Epithelial cell of esophagus (primary cell): Measurements from ENCODE around the gene ATP5F1E.

Experiments used
- DNase-seq: peaks from one replicate; pipeline ENCODE4 v3.0.0; 2010; ENCODE audit warnings: low read depth
- H3K4me3 ChIP-seq: 2 replicates; pipeline ENCODE4 v1.5.1; 2011; ENCODE audit warnings: mild to moderate bottlenecking, low read length, control low read depth
- TF ChIP-seq, protein P1 (sequence below): IDR thresholded peaks from 2 replicates; pipeline ENCODE4 v1.5.1; 2011; ENCODE audit warnings: low read depth, mild to moderate bottlenecking, low read length, control low read depth, inconsistent platforms; ENCODE audit not compliant: insufficient read depth; ENCODE audit errors: missing control alignments

ATP5F1E gene

DNA sequence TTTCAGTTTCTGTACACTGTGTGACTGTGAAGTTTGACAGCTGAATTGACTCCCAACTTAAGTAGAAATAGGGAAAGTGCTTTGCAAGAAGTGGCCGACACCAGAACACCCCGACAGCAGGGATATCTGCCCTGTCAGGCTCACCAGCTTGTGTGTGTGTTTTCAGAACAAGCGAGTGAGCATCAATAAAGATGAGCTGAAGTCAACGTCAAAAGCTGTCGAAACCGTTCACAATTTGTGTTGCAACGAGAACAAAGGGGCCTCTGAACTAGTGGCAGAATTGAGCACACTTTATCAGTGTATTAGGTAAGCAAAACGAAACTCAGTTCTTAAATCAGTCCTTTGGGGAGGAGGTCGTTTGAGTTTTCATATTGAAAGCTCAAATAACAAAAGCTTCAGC is 40.4 kb downstream of the ATP5F1E start:
- TF ChIP-seq, protein P1, sequence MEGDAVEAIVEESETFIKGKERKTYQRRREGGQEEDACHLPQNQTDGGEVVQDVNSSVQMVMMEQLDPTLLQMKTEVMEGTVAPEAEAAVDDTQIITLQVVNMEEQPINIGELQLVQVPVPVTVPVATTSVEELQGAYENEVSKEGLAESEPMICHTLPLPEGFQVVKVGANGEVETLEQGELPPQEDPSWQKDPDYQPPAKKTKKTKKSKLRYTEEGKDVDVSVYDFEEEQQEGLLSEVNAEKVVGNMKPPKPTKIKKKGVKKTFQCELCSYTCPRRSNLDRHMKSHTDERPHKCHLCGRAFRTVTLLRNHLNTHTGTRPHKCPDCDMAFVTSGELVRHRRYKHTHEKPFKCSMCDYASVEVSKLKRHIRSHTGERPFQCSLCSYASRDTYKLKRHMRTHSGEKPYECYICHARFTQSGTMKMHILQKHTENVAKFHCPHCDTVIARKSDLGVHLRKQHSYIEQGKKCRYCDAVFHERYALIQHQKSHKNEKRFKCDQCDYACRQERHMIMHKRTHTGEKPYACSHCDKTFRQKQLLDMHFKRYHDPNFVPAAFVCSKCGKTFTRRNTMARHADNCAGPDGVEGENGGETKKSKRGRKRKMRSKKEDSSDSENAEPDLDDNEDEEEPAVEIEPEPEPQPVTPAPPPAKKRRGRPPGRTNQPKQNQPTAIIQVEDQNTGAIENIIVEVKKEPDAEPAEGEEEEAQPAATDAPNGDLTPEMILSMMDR: no peak
- no peak overlapping the region for H3K4me3 ChIP-seq
- no peak for DNase-seq

DNA sequence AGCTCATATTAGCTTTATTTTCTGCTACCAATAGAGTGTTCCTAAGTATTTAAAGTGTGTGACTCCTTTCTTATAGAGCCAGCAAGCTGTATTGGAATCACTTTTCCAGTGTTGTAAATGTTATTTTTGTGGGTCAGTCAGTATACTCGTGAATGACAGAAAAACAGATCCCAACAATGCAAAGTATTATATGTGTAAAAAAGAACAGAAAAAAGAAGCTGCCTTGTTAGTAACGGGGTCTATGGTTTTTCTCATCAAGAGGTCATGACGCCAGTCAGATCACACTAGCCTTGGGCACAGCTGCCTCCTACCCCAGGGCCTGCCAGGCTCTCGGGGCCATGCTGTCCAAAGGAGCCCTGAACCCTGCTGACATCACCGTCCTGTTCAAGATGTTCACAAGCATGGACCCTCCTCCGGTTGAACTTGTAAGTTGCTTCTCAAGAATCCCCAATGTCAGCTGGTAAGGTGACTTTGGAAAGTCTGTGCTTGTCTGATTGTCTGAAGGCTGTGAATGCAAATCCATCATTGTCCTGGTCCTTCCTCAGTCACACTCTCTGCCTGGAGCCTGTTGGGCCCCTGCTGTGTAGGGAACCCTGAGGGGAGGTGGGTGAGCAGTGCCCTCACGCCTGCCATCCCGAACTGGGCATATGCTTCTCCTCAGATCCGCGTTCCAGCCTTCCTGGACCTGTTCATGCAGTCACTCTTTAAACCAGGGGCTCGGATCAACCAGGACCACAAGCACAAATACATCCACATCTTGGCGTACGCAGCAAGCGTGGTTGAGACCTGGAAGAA is 41.3 kb downstream of the ATP5F1E start:
- H3K4me3 ChIP-seq: no peak overlapping the region

DNA sequence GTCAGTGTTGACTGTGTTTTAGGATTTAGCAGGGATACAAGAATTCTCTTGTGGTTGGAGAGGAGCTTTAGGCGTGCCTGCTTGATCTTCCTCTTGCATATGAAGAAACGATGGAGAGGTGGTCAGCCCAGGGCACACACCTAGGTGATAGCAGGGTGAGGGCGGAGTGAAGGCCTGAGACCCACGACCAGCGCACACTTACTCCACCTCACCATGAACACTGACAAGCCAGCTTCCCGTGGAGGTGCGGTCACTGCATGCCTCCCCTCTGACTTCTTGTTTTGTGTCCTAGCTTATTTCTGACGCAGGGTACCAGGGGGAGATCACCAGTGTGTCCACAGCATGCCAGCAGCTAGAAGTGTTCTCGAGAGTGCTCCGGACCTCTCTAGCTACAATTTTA is 42.9 kb downstream of the ATP5F1E start:
- no peak for DNase-seq
- no peak overlapping the region for H3K4me3 ChIP-seq
- TF ChIP-seq, protein P1: no peak

More for the DNA sequence above, 41.3 kb downstream of the ATP5F1E start:
- DNase-seq: no peak
- TF ChIP-seq, protein P1: no peak

DNA sequence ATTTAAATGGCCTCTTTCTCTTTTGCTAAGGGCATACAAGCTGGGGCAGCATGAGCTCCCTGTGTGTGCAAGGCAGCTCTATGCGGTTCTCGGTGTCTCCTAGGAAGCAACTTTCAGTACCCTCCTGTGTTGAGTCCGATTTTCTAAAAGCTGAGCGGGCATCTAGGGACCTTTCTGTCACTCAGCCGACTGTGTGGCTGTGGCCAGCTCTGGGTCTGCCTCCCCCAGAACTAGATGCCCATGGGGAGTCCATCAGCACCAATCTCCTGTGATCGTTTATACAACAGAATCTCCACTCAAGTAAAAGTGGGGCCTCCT is 43.6 kb downstream of the ATP5F1E start:
- no peak overlapping the region for H3K4me3 ChIP-seq
- DNase-seq: no peak
- TF ChIP-seq, protein P1: no peak

DNA sequence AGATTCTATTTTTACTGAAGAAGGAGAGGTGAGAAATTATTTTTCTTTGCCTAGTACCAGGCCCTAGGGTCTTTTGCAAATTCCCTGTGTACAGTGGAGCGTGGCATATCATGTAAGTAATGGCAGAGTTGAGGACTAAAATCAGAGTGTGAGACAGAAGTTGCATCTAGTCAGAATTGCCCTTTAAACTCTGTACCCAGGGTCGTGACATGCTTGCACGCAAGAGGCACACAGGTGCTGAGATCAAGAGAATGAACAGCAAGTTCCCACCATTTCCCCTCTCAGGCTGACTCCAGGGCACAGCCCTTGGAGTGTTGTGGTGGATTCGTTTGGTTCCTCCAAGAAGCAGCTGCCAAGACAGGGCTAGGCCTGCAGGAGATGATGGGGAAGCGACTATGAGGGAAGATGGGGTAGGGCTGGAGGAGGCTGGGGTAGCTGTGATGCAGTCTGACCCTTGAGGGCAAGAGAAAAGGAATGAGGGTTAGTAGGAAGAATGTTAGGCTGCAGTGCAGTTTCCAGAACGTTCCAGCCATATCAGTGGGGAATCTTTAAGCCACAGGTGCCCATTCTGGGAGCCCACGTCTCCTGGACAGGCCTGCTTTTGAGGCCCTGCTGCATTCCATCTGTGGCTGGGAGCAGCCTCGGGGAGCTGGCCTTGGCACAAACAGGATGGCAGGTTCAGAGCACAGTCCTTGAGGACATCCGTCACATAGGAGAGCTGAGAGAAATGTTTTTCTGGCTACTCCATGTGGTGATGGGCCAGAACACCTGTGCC is 44.2 kb downstream of the ATP5F1E start:
- TF ChIP-seq, protein P1: no peak
- no peak overlapping the region for H3K4me3 ChIP-seq

DNA sequence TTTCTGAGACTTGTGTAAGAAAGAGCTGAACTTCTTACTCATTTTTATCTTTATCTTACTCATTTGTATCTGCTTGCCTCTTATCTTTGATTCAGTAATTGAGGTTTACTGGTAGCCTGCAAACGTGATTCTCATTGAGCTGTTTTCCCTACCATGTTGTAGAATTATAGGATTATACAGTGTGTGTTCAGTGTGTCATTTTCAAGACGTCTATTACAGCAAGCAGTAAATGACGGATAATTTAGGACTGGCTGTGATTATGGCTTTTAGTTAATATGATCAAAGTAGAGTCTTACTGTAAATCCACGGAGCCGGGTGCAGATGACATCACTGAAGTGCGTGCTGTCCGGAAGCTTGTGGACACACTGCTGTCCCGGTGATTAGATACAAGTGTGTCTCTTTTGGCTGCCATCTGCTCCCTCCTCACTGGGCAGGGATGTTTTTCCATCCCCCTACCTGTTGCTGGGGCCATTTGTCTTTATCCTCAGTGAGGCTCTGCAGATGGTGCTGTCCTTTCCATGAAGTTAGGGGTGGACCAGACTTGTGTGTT is 45.1 kb downstream of the ATP5F1E start:
- H3K4me3 ChIP-seq: no peak overlapping the region
- DNase-seq: no peak
- TF ChIP-seq, protein P1: no peak

More for the DNA sequence above, 44.2 kb downstream of the ATP5F1E start:
- no peak for DNase-seq
